SK-N-SH (cell line): Measurements from ENCODE around the gene CYB561D1. TPM values are rescaled to one million over a fixed set of nuclear protein-coding genes. Genes with fewer than 3 reads are reported as not detected.

Source experiments
- CTCF ChIA-PET: fragments of 300-600, 350-600 bp; formaldehyde crosslinking; extraction: SDS; loops from one replicate; lab custom pipeline; 2021; lab: Yijun Ruan, JAX
- POLR2A ChIA-PET: fragments of 350-600 bp; sonication (Branson Sonifier 250); formaldehyde crosslinking; extraction: SDS; loops from one replicate; lab custom pipeline; 2020; ENCODE audit warnings: antibody characterized with exemption, inconsistent platforms; lab: Yijun Ruan, JAX
- DNase-seq: peaks from one replicate; pipeline ENCODE4 v3.0.0; 2012
- H2AFZ ChIP-seq: fragments of 200-600 bp; sonication (generic); 2 replicates; pipeline ENCODE4 v1.8.1; 2016; ENCODE audit warnings: antibody characterized with exemption, mild to moderate bottlenecking, low read depth
- H3F3A ChIP-seq: fragments of 200-600 bp; sonication (generic); replicated peaks from 2 replicates; pipeline ENCODE3; 2016; ENCODE audit warnings: antibody characterized with exemption, mild to moderate bottlenecking; ENCODE audit not compliant: insufficient read depth
- H3K27ac ChIP-seq, 2 experiments: fragments of 200-500 bp in 1 of 2; fragments of 200-600 bp in 1 of 2; sonication (Bioruptor generic) in 1 of 2; sonication (generic), shearing (Covaris generic) in 1 of 2; 2 replicates each; pipeline versions ENCODE4 v1.5.1 to v1.6.1; 2014 to 2016; ENCODE audit warnings: low read depth in 2 of 2, inconsistent platforms in 1 of 2, low read length in 1 of 2, mild to moderate bottlenecking in 1 of 2, mixed read lengths in 1 of 2
- H3K27me3 ChIP-seq: fragments of 200-600 bp; sonication (generic), shearing (Covaris generic); 2 replicates; pipeline ENCODE4 v1.6.1; 2016; ENCODE audit warnings: mixed run types; ENCODE audit not compliant: insufficient read depth
- H3K36me3 ChIP-seq, 2 experiments: fragments of 200-500 bp in 1 of 2; fragments of 200-600 bp in 1 of 2; sonication (Bioruptor generic) in 1 of 2; sonication (generic) in 1 of 2; replicated peaks in 1 of 2; 2 replicates each; pipeline versions ENCODE3 to v1.5.1; 2014 to 2016; ENCODE audit warnings: low read length in 1 of 2, mild to moderate bottlenecking in 1 of 2; ENCODE audit not compliant: insufficient read depth in 2 of 2, control insufficient read depth in 1 of 2
- H3K4me1 ChIP-seq, 2 experiments: fragments of 200-500 bp in 1 of 2; fragments of 200-600 bp in 1 of 2; sonication (Bioruptor generic) in 1 of 2; sonication (generic), shearing (Covaris generic) in 1 of 2; 2 replicates each; pipeline versions ENCODE4 v1.5.1 to v1.6.1; 2014 to 2016; ENCODE audit warnings: low read depth in 1 of 2, low read length in 1 of 2, mixed run types in 1 of 2; ENCODE audit not compliant: insufficient read depth in 2 of 2, control insufficient read depth in 1 of 2
- H3K4me2 ChIP-seq: fragments of 200-600 bp; sonication (generic), shearing (Covaris generic); 2 replicates; pipeline ENCODE4 v1.6.1; 2017; ENCODE audit warnings: mixed run types
- H3K4me3 ChIP-seq, 2 experiments: fragments of 200-500 bp in 1 of 2; fragments of 200-600 bp in 1 of 2; sonication (Bioruptor generic) in 1 of 2; sonication (generic), shearing (Covaris generic) in 1 of 2; 2 replicates each; pipeline versions ENCODE4 v1.5.1 to v1.8.1; 2014 to 2016; ENCODE audit warnings: low read depth in 2 of 2, inconsistent platforms in 1 of 2, low read length in 1 of 2, mild to moderate bottlenecking in 1 of 2, mixed read lengths in 1 of 2, moderate library complexity in 1 of 2
- H3K79me2 ChIP-seq: fragments of 200-600 bp; sonication (generic); 2 replicates; pipeline ENCODE4 v1.8.1; 2017; ENCODE audit warnings: mild to moderate bottlenecking; ENCODE audit not compliant: insufficient read depth
- H3K9ac ChIP-seq: fragments of 200-600 bp; sonication (generic); 2 replicates; pipeline ENCODE4 v1.6.1; 2017; ENCODE audit warnings: mixed run types
- H3K9me2 ChIP-seq: fragments of 200-600 bp; sonication (generic); 2 replicates; pipeline ENCODE4 v1.6.1; 2017; ENCODE audit warnings: mixed run types
- H3K9me3 ChIP-seq: fragments of 200-600 bp; sonication (generic); 2 replicates; pipeline ENCODE4 v1.6.1; 2017; ENCODE audit warnings: mixed run types, mild to moderate bottlenecking, moderate library complexity
- H4K20me1 ChIP-seq: fragments of 200-600 bp; sonication (generic); 2 replicates; pipeline ENCODE4 v1.6.1; 2017; ENCODE audit warnings: mild to moderate bottlenecking, mixed run types; ENCODE audit not compliant: insufficient read depth
- CHD2 ChIP-seq: fragments of 150-350 bp; IDR thresholded peaks from 2 replicates; pipeline ENCODE4 v1.6.1; 2018; ENCODE audit warnings: low read length; ENCODE audit not compliant: partially characterized antibody
- EP300 ChIP-seq, 2 experiments: IDR thresholded peaks; 2 replicates each; pipeline versions ENCODE4 v1.4.0 to v1.6.1; 2012; ENCODE audit warnings: borderline replicate concordance in 1 of 2, low read depth in 1 of 2, low read length in 1 of 2
- GATA2 ChIP-seq: sonication (generic); formaldehyde crosslinking; IDR thresholded peaks from 2 replicates; pipeline ENCODE4 v1.5.0; 2020; ENCODE audit warnings: mild to moderate bottlenecking, missing genetic modification reagents
- IRF3 ChIP-seq: fragments of 150-350 bp; IDR thresholded peaks from 2 replicates; pipeline ENCODE4 v1.6.1; 2016; ENCODE audit warnings: mild to moderate bottlenecking, low read depth, low read length
- JUND ChIP-seq: IDR thresholded peaks from 2 replicates; pipeline ENCODE4 v1.4.0; 2012
- MXI1 ChIP-seq: IDR thresholded peaks from 2 replicates; pipeline ENCODE4 v1.6.1; 2012; ENCODE audit warnings: mild to moderate bottlenecking, low read depth, low read length, improper control_type of control experiment
- POLR2AphosphoS5 ChIP-seq: IDR thresholded peaks from 2 replicates; pipeline ENCODE4 v1.6.1; 2012; ENCODE audit warnings: low read depth, low read length
- RCOR1 ChIP-seq: fragments of 150-350 bp; IDR thresholded peaks from 2 replicates; pipeline ENCODE4 v1.6.1; 2017; ENCODE audit warnings: antibody characterized with exemption, low read length
- REST ChIP-seq: IDR thresholded peaks from 2 replicates; pipeline ENCODE4 v1.6.1; 2012; ENCODE audit warnings: mild to moderate bottlenecking, low read depth, low read length, moderate library complexity
- RXRA ChIP-seq: IDR thresholded peaks from 2 replicates; pipeline ENCODE4 v1.4.0; 2012; ENCODE audit warnings: low read depth, mild to moderate bottlenecking, borderline replicate concordance
- SIN3A ChIP-seq: IDR thresholded peaks from 2 replicates; pipeline ENCODE4 v1.6.1; 2012; ENCODE audit warnings: low read depth, mild to moderate bottlenecking, low read length, moderate library complexity, borderline replicate concordance
- SMC3 ChIP-seq: IDR thresholded peaks from 2 replicates; pipeline ENCODE4 v1.6.1; 2012; ENCODE audit warnings: low read depth, low read length, improper control_type of control experiment
- TEAD4 ChIP-seq: IDR thresholded peaks from 2 replicates; pipeline ENCODE4 v1.4.0; 2012; ENCODE audit warnings: mild to moderate bottlenecking, borderline replicate concordance; ENCODE audit not compliant: insufficient read depth
- WGBS: methylation state at CpG from one replicate; pipeline ENCODE4 v1.1.6; 2017; ENCODE audit warnings: low lambda C conversion rate; 5-methylcytosine and 5-hydroxymethylcytosine counted together
- polyA plus RNA-seq, 3 experiments: library from polyadenylated mRNA; depleted of rRNA; stranded (reverse); fragments of >200 nt; gene quantifications; 2 replicates each; pipeline ENCODE4 v1.2.3, GENCODE V29; 2012
- TF ChIP-seq, protein P1 (sequence below): fragments of 150-350 bp; IDR thresholded peaks from 2 replicates; pipeline ENCODE4 v1.6.1; 2017; ENCODE audit warnings: antibody characterized with exemption, low read length, low read depth, borderline replicate concordance
- TF ChIP-seq, protein P2 (sequence below): IDR thresholded peaks from 2 replicates; pipeline ENCODE4; 2012

The CYB561D1 gene
- polyA plus RNA-seq, 1 of the 3 experiments (the other 2 are of a cell fraction): 5.4 TPM

DNA sequence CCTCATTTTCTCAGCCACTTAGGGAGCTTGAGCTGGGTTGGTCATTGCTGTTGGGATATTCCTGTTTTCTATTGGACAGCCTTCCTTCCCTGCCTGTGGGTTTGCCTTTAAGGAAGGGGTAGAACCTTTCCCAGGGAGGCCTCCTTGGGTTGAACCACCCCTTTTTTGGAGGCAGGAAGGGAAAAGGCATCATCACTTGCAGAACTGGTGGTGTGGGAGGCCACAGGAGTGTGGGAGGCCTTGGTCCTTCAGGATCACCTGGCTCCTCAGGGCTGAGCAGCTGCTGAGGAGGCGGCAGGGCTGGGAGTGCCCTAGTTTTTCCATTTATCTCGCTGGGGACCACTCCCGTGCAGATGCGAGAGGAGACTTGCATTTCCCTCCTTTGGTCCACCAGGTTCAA is 667 bp upstream of the CYB561D1 start:
- Histone ChIP-seq H4K20me1 (no peaks in the 10 kb centered on the region), H3K9me2 (no peaks in the 10 kb centered on the region), H2AFZ (peak overlapping the region; percentile 92), H3F3A (no peaks in the 10 kb centered on the region), H3K4me3 (no peak overlapping the region), H3K9me3 (no peaks in the 10 kb centered on the region), H3K9ac (0 out of 2 replicates have a peak overlapping the region, but pooled peaks have one; percentile 23), H3K27ac (peak overlapping the region in 1 of 2 experiments; percentile 36; a peak in 2 of 4 replicates), H3K36me3 (peaks cover 5 to 26% of the 10 kb centered on the region in 2 experiments), H3K4me1 (peaks cover 0 to 14% of the 10 kb centered on the region in 2 experiments; a peak in 2 of 4 replicates), H3K79me2 (peaks cover 19% of the 10 kb centered on the region), H3K4me2 (peak overlapping the region; percentile 78; the same call in 1 of the 2 replicates), H3K27me3 (no peaks in the 10 kb centered on the region)
- TF ChIP-seq JUND (no peak), IRF3 (no peak), SMC3 (no peak)
- TF ChIP-seq, protein P1, sequence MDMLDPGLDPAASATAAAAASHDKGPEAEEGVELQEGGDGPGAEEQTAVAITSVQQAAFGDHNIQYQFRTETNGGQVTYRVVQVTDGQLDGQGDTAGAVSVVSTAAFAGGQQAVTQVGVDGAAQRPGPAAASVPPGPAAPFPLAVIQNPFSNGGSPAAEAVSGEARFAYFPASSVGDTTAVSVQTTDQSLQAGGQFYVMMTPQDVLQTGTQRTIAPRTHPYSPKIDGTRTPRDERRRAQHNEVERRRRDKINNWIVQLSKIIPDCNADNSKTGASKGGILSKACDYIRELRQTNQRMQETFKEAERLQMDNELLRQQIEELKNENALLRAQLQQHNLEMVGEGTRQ: no peak
- TF ChIP-seq, protein P2, sequence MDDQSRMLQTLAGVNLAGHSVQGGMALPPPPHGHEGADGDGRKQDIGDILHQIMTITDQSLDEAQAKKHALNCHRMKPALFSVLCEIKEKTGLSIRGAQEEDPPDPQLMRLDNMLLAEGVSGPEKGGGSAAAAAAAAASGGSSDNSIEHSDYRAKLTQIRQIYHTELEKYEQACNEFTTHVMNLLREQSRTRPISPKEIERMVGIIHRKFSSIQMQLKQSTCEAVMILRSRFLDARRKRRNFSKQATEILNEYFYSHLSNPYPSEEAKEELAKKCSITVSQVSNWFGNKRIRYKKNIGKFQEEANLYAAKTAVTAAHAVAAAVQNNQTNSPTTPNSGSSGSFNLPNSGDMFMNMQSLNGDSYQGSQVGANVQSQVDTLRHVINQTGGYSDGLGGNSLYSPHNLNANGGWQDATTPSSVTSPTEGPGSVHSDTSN: no peak
- CTCF ChIA-PET: interaction anchor here (0.7 to 40.2 kb wide), 17 partner anchors 9 to 281 kb away, joined by 3 to 1710 read pairs (median 4); partner anchors contain the start of genes AMIGO1, ATXN7L2 and GPR61
- DNase-seq: no peak
- 94% methylated on average over 4 of the region's 4 CpGs for WGBS
- POLR2A ChIA-PET: interaction anchor here (1.4 to 1.5 kb wide), 2 partner anchors 37 to 39 kb away, joined by 6 to 7 read pairs; no protein-coding TSS in a partner anchor

DNA sequence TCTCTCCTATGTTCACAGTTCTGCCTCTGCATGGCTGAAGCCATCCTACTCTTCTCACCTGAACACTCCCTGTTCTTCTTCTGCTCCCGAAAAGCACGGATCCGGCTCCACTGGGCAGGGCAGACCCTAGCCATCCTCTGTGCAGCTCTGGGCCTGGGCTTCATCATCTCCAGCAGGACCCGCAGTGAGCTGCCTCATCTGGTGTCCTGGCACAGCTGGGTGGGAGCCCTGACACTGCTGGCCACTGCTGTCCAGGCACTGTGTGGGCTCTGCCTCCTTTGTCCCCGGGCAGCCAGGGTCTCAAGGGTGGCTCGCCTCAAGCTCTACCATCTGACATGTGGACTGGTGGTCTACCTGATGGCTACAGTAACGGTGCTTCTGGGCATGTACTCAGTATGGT is 1.8 kb downstream of the CYB561D1 start:
- H3K27me3 ChIP-seq: no peaks in the 10 kb centered on the region
- H3K9ac ChIP-seq: no peak overlapping the region
- H4K20me1 ChIP-seq: no peaks in the 10 kb centered on the region
- peaks cover 5 to 17% of the 10 kb centered on the region in 2 experiments for H3K36me3 ChIP-seq
- H3K79me2 ChIP-seq: peaks cover 19% of the 10 kb centered on the region
- no peak for TF ChIP-seq CHD2
- TF ChIP-seq, protein P1: no peak
- no peak for TF ChIP-seq EP300 (IDR thresholded peaks at IDR 0.05; ENCODE audit: borderline replicate concordance in 1 of 2, low read depth in 1 of 2, low read length in 1 of 2)
- no peak for TF ChIP-seq TEAD4
- no peak for TF ChIP-seq REST
- TF ChIP-seq MXI1: no peak
- no peak for TF ChIP-seq RCOR1
- no peak for TF ChIP-seq JUND
- TF ChIP-seq POLR2AphosphoS5: no peak
- no peak for TF ChIP-seq GATA2 (CRISPR knock-in tag)
- TF ChIP-seq RXRA: no peak
- TF ChIP-seq SIN3A: no peak
- H3K27ac ChIP-seq: no peak overlapping the region
- no peak overlapping the region for H2AFZ ChIP-seq
- no peak overlapping the region for H3K4me3 ChIP-seq
- no peaks in the 10 kb centered on the region for H3K9me3 ChIP-seq
- no peak for DNase-seq
- ChIA-PET POLR2A (no interaction called here), CTCF (interaction anchor here (0.9 to 40.2 kb wide), 4 partner anchors 10 to 154 kb away, joined by 3 to 1710 read pairs (median 144); partner anchors contain the start of genes AMIGO1, ATXN7L2 and GPR61)
- H3K9me2 ChIP-seq: no peaks in the 10 kb centered on the region
- no peak overlapping the region for H3K4me2 ChIP-seq
- whole genome bisulfite sequencing: 100% methylated on average over 5 of the region's 7 CpGs
- H3F3A ChIP-seq: no peaks in the 10 kb centered on the region
- H3K4me1 ChIP-seq: peaks cover 0 to 23% of the 10 kb centered on the region in 2 experiments; a peak in 2 of 4 replicates
